Ammon's horn (tissue), 1 donor: ENCODE measurements around the gene GCAT.

Experiments
- DNase-seq: peaks from one replicate; pipeline ENCODE4 v3.0.0-alpha.2; 2016; ENCODE audit warnings: low spot score

GCAT gene

DNA sequence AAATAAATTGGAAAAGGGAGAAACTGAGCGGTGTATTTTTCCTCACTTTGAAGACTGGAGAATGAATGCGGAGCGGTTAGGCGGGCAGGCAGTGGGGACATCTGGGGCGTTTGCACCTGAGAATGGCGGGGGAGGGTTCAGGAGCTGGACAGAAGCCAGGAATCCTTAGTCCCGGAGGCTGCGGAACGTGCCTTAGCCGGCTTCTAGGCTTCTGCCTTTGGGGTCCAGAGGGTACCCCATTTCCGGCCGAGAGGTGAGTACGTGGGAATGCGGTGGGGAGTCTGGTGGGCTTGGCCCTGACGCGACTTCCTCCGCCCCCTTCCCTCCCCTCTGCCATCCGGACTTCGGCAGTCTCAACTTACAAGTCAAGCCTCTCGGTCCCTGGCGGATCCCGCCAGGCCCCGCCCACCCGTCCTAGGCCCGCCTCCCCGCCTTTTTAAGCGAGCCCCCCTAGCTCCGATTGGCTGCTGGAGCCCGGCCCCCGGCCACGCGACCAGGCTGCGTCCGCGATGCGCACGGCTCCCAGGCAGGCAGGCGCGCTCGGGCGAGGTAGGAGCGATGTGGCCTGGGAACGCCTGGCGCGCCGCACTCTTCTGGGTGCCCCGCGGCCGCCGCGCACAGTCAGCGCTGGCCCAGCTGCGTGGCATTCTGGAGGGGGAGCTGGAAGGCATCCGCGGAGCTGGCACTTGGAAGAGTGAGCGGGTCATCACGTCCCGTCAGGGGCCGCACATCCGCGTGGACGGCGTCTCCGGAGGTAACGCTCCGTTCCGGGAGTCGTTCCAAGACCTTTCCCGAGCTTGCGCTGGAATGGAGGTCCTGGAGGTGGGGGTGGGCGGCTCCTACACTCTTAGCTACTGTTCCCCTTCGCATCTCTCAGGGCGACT, at the start of gene GCAT:
Gene GCAT (plus strand): TSS at position 525 of the 884 bp plus-strand sequence. CDS start 34 bp downstream, at position 559.
- DNase-seq, result peak; percentile 96

DNA sequence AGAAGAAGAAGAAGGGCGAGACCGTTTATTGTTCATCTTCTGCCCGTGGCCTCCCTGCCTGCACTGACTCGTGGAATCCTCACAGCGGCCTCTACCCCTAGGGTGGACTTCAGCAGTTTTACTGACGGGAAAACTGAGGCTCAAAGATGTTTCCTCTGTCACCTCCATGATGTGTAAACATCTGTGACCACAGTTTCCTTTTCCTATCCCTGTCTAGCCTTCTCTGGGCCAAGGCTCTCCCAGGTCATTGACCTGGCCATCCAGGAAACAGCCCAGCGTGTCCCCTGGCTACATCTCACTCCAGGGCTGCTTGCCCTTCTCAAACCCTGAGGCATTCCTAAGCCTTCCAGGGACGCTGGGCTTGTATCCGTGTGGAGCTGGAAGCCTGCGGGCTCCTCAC, 49.0 kb upstream of the GCAT start:
- no peak for DNase-seq

DNA sequence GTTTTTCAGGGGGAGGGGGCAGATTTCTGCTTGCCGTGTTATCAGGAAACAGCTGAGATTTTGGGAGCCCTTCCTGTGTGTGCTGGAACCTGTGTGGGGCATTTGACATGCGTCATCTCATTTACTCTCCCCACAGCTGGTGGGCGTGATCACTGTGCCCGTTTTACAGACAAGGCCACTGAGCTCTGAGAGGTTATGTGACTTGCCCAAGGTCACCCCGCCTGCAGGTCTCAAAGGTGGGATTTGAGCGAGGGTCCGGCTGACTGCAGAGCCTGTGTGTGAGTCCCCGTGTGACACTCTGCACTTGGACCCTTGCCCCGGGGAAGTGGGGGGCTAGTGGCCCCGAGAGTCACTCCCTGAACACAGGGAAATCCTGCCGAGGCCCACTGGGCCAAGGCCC, 48.5 kb upstream of the GCAT start:
- DNase-seq, result no peak

DNA sequence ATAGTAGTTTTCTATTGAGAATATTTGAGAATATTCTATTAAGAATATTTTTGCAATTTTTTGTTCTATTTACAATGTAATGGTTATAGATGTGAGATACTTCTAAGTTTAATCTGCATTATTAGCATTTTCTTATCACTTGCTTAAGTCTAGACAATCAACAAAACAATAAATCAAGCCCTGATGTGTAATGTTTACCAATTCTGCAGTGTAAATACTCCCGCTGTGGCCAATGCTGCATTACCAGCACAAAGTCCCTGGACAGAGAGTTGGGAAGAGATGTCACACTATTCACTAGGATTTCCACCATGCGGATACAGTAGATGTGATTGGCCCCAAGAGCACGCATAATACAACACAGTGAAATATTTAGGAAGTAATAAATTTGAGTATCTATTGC, 47.6 kb upstream of the GCAT start:
- DNase-seq, result no peak

DNA sequence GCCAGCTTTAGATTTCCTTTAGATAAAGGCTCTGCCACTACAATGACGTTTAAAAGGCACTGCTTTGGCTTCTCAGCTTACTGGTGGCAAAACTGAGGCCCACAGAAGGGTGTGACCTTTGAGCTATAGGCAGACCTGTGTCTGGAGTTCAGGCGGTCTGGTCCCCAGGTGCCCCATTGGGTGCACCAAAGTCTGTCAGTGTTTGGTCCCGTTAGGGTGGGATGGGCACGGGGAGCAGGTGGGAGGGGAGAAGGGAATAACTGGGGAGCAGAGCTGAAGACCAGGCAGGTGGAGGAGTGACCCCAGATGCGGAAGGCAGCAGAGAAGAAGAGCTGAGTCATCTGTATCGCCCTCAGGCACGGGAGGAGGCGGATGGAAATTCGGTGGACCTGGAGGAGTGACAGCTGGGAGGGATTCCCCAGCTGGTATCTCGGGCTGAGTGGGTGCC, 45.3 kb upstream of the GCAT start:
- DNase-seq, result no peak

DNA sequence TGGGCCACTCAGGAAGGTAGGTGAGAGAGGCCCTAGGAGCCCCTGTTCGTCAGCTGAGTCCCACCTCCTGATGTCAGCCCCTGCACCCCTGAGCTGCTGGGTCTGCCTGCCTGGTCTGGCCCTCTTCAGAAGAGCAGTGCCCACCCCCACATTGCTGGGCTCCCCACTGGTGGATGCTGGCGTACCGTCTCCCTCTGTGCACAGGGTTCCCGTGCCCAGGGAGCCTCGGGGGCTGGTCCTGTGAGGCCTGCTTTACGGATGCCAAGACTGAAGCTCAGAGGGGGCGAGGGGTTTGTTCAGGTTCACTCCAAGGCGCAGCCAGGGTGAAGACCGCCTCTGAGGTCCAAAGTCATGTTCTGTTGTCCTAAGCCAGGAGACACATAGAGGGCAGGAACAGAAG, 44.7 kb upstream of the GCAT start:
- DNase-seq, result no peak

DNA sequence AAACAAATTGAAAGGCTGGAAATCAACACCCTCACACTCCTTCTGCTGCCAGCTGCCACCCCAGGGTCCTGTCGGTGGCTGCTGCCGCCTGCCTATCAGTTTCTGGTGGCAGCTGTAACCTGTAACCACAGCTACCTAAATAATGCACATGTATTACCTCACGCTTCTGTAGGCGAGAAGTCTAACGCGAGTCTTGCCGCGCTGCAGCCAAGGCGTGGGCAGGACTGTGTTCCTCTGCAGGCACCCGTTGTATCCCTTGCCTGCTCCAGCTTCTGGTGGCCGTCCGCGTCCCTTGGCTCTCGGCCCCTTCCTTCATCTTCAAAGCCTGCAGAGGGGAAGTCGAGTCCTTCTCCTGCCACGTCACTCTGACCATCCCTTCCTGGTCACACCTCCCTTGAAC, 44.1 kb upstream of the GCAT start:
- no peak for DNase-seq

DNA sequence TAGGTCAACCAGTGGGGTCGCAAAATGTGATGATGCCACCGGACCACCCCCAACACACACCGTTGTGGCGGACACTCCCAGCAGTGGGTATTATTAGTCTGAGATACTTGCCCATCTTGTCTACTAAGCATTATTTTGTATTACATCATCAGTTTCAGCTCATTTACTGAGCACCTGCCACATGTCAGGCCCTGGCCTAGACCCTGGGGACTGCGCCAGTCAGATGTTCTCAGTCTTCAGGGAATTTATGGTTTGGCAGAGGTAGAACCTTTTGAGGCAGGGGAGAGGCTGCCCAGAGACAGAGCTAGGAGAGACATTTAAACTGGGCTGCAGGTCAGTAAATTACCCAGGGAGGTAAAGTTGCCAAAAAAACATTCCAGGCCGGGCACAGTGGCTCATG, 43.1 kb upstream of the GCAT start:
- DNase-seq, result no peak

DNA sequence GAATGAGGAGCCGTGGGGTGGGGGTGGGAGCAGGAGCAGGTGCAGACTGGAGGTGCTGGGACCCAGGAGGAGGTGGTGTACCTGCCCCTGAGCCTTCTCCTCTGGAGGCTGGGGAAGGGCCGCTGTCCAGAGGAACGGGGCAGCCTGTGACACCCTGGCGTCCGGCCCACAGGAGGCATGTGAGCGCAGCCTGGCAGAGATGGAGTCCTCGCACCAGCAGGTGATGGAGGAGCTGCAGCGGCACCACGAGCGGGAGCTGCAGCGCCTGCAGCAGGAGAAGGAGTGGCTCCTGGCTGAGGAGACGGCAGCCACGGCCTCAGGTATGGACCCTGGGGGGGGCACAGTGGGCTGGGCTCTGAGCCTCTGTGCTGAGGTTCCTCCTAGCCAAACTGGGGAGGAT, 42.2 kb upstream of the GCAT start:
- no peak for DNase-seq

DNA sequence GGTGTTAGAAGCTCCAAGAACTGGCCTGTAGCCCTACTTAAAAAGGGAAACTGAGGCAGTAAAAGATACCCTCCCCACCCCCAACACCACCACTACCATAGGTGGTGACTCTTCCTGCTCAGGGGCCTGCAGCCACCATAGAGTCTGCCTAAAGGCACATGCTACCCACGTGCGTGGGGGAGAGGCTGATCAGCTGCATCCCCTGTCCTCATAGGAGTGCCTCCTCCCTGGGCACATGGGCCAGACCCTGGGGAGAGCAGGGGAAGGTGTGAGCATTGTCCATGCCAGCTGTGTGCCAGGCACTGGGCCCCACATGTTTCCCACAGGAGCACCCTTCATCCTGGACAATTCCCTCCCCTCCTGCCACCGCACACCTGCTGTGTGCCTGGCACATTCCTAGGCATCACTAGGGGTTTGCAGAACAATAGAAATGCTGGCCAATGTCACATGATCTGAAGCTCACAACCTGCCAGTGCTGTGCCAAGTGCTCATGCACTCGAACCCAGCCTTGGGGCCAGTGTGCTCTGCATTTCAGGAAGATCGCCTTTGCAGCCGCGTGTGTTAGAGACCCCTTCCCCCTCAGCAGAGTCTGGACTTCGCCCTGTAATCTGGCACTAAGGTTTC, 41.7 kb upstream of the GCAT start:
- no peak for DNase-seq

DNA sequence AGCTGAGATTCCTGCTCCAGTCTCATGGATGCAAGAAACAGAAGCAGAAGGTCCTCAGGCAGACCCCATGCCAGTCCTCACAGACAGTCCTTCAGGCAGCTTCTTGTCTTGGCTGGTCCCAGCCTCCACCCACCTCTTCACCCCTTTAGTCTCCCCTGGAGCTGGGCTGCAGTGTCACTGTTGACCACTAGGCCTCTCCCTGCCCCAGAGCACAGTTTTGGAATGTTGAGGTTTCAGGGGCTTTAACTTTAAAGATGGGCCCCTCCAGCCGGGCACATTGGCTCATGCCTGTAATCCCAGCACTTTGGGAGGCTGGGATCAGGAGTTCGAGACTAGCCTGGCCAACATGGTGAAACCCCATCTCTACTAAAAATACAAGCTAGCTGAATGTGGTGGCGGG, 39.5 kb upstream of the GCAT start:
- no peak for DNase-seq

DNA sequence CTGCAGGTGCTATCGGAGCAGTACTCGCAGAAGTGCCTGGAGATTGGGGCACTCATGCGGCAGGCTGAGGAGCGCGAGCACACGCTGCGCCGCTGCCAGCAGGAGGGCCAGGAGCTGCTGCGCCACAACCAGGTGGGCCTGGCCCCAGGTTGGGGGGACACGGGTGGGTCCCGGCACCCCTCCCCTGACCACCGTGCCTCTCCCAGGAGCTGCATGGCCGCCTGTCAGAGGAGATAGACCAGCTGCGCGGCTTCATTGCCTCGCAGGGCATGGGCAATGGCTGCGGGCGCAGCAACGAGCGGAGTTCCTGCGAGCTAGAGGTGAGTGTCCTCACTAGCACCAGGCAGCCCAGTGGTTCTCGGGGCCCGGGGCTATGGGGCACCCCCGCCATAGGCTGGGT, 38.7 kb upstream of the GCAT start:
- no peak for DNase-seq

DNA sequence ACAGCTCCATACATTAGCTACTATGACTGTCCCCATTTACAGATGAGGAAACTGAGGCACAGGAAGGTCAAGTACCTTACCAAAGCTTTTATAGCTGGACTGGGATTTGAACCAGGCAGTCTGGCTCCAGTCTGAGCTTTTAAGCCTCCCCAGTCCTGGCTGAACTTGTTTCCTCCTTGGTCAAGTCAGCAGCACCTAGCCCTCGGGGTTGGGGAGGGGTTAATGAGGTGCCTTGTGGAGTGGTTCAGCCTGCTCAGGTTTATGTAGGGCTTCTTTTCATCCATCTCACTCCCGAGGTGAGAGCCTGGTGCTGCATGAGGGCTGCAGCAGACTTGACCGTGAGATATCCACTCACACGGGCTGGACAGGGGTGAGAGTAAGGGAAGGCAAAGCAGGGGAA, 36.7 kb upstream of the GCAT start:
- no peak for DNase-seq

DNA sequence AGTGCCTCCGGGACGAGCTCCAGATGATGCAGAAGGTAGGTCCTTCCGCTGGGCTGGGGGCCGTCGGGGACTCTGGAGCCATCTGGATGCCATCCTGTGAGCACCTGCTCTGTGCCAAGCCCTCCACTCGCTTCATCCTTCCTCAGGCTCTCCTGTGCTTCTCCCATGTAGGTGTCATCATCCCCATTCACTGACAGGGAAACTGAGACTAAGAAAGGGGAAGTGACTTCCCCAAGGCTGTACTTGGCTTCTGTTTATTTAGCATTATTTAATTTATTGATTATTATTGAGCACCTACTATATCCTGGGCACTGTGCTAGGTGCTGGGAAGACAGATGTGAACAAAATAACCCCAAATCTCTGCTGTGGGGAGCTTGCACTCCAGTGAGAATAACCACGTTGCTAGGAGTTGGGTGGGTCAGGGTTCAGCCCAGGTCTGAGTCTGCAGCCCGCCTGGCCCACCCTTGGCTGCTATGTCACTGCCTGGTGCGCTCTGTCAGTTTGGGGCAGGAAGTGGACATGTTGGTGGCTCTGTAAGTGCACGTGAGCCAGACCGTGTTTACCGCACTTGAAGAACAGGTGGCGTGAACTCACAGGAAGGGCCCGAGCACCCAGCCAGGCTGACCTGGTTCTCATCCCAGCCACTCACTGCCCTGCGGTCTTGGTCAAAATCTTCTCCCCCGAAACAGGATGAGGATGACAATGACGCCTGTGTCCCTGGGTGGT, 35.9 kb upstream of the GCAT start:
- DNase-seq, result no peak

DNA sequence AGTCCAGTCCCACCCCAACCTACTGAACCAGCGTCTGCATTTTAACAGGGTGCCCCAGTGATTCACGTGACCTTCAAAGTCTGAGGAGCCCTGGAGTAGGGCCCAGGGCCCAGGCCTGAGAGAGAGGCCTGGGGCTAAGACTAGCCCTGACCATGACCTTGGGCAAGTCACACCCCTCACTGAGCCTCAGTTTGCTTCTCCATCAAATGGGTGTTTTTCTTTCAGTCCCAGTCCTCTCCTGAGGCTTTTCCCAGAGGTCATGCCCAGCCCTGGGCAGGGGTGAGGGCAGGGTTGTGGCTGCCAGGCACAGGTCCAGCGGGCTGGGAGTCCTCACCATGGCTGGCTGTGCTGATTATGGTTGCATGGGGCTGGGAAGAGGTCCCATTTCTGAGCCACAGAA, 33.0 kb upstream of the GCAT start:
- DNase-seq, result no peak

DNA sequence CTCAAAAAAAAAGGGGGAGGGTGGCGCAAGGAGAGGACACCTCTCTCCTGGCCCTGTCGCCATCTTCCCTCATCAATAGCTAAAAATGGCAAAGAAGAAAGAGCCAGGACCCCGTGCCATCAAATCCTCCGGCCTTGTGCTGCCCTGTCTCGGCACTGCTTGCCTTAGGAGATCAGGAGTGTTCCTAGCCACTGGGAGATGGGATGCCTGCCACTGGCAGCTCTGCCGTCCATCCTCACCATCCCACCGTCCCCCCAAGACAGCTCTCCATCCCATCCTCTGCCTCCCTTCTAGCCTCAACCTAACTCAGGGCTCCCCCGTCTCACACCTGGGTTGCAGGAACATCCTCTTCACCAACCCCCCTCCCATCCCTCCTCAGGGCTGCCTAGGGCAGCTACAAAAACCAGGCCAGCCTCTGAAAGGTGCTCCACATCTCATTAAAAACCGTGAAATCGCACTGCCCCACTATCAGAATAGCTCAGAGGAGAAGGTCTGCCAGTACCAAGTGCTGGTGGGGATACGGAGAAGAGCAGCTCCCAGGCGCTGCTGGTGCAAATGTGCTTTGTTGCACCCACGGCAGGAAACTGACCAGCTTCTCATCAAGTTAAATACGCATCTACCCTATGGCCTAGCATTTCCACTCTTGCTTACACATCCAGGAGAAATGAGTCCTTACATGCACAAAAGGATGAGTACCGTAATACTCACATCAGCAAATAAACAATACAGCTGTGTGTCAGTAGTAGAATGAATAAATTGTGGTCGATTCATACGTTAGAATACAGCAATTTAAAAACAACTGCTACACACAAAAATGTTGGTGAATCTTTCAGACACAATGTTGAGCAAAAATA, 31.7 kb upstream of the GCAT start:
- no peak for DNase-seq

DNA sequence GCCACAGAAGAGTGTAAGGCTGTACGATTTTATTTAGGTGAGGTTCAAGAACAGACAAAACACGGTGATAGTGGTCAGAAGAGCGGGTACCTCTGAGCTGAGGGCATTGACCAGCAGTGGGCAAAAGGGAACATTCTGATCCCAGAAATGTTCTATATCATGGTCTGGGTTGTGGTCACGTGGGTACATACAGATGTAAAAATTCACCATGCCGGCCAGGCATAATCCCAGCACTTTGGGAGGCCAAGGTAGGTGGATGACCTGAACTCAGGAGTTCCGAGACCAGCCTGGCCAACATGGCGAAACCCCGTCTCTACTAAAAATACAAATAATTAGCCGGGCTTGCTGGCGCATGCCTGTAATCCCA, 31.1 kb upstream of the GCAT start:
- no peak for DNase-seq

DNA sequence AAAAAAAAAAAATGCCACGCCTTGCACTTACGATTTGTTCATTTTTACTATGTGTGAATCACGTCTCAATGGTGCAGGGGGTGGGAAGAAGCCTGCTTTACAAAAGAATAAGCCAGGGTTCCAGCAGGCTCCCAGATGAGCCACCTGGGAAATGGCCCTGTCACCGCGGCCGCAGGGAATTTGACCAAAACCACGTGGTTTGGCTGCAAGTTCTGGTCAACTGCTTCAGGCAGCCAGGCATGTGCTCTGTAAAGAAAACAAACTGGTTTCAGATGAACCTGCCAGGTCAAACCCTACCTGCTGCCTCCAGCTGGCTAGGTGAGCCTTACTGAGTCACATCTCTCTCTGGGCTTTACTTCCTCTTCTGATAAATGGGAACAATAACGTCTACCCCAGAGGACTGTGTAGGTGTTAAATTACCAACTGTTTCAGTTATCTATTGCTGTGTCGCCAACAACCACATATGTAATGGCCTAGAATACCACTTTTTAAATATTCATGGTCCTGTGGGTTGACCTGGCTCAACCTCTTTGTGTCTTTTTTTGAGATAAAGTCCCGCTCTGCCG, 30.5 kb upstream of the GCAT start:
- no peak for DNase-seq

DNA sequence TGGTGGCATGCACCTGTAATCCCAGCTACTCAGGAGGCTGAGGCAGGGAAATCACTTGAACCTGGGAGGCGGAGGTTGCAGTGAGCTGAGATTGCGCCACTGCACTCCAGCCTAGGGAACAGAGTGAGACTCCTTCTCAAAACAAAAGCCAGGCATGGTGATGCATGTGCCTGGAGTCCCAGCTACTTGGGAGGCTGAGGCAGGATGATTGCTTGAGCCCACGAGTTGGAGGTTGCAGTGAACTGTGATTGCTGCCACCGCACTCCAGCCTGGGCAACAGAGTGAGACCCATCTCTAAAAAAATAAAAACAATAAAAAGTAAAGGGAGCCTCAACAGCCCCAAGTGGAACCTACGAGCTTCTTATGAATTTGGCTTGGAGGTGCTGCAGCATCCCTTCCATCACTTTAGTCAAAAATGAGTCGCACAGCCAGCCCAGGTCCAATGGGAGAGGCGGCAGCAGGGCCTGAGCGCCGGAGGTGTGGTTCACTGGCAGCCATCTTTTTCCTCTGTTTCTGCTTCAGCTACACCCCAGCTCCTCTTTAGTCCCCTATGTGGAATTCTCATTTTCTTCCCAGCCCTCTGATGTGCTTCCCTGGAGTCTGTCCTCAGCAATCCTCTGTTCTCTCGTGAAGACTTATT, 29.2 kb upstream of the GCAT start:
- no peak for DNase-seq

DNA sequence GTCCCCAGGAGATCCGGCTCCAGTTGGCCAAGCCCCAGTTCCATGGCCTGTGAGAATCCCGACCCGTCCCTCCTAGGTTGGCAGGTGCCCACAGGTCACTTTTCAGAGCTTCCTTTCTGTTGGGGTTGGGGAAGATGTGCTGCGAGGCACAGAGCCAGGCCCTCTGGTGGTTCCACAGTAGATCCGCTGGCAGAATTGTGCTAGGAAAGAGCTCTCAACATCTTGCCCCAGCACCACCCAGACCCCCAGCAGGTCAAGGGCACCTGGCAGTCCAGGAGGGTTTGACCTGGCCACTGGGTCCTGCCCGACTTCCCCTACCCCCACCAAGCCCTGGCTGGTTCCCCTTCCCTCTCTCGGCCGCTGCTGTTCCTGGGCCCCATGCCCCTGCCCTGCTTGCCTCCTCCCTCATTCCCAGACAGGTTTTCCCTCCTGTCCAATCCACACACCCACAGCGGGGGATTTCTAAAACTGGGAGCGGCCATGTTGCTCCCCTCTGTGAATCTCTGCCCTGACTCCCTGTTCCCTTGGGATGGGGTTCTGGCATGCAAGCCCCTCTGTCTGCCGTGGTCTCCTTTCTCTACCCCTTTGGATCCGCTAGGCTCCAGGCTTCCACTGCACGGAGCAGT, 26.2 kb upstream of the GCAT start:
- no peak for DNase-seq
